GM21786 (cell line): ENCODE measurements around the gene SCARB2.

Experiments used
- ATAC-seq: cut with Tn5 transposase; IDR thresholded peaks from one replicate; pipeline ENCODE4 v1.9.1; 2021; ENCODE audit not compliant: unreplicated experiment

SCARB2 gene

DNA sequence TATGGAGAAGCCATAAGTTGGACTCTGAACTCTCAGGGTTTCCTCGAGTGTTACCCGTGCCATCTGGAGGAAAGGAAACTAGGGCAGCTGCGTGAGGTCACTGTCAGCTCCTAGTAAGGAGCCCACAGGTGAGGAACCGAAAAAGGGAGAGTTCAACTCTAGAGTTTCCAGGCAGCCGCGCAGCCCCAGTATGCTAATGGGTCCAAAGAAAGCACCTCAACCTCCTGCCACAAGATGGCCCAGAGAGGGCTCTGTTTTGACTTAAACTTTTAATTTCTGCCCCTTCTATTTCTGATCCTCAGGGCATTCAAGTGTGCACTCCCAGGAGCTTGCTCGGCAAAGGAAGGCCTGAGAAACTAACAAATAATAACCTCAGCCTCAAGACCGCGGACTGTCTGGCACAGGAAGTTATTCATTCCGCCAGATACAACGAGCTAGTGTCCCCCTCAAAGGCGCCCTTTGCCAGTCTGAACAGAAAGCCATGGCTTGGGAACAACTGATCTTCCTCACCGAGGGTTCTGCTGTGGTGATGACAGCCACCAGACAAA, 13.9 kb downstream of the SCARB2 start:
- ATAC-seq: peak; percentile 87

DNA sequence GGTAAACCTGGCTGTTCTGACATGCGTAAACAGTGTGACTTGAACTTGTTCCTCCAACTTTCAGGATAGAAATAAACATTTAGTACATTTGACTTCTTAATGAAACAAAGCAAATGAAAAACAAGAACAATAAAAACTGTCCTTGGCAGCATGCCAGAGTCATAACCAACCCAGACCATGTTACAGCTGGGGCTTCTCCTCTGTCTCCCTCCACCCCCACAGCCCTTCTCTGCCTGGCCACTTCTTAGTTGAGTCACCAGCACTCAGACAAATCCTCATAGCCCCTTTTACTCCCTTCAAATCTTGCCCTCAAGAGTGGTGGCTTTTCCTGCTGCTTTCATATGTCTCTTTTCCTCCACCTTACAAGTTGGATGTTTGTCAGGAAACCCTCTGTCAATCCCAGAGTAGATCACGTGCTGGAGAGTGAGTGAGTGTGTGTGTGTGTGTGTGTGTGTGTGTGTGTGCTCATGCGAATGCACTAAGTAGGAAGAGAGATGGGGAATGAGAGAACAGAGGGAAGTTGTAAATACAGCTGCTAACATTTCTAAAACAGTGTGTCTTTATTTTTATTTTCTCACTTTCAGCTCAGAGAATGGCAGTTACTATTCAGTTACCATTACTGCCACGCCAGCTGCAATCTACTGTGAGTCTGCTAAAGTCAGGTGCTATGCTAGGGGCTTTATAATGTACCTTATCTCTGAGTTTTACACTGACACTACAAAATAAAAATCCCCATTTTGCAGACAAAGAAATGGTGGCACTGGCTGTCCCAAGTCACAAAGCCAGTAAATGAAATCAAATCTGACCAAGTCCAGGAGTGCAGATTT, 15.0 kb downstream of the SCARB2 start:
- ATAC-seq: peak; percentile 36

DNA sequence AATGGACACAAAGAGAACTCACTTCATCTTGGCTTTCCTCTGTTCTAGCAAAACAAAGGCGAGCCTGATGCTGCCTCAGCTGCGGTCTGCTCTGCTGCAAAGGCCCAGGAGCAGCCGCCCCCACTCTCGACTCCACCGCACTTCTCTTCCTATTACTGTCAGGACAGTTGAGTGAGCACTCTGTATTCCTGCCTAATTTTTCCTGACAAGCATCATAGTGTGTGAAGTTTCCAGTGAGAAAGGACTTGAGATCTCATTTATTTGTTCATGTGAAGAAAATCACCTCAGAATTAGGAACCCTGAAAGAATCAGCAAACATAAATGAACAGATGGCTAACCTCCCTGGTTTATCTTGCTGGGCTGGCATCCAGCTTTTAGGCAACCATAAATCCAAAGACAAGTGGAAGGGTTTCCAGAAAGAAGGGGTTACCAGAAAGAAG, 15.6 kb downstream of the SCARB2 start:
- no peak for ATAC-seq

DNA sequence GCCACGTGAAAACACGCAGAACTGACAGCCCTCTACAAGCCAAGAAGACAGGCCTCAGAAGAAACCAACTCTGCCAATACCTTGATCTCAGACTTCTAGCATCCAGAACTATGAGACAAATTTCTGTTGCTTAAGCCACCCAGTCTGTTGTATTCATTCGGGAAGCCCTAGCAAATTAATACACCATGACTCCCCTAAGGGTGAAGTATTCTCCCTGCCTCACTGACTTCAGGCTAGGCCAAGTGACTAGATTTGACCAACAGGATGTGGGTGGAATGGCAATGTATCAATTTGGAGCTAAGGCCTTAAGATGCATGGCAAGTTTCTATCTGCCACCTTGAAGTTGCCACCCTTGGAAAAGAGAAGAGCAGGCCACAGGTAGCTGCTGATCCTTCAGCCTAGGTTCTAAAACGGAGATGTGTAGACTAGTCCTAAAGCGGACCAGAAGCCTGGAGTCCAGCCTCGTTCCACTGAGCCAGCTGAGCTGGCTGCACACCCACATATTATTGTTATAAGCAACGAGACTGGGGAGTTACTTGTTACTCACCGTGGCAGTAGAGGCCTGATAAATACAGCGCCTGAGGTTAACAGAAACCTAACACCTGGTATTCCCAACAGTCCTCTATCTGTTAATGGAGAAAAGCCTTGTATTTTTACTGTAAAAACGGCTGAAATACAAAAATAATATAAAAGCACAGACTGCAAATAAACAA, 16.4 kb downstream of the SCARB2 start:
- ATAC-seq: no peak

DNA sequence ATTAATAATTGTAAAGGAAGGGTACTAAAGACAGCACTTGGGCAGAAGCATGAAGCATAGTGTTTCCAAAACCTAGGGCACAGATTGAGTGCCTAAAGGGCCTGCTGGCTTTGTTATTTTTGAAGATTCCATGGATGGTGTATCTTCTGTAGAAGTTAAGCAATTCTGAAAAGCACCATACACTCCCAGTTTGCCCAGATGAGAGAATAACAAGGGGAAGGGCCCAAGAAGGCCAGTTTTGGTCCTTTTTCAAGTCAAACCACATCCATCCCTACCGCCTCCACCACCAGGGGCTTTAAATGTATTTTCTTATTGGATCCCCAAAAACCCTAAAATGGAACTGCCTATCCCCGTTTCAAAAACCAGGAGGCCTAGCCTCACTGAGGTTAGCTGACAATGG, 17.2 kb downstream of the SCARB2 start:
- no peak for ATAC-seq

DNA sequence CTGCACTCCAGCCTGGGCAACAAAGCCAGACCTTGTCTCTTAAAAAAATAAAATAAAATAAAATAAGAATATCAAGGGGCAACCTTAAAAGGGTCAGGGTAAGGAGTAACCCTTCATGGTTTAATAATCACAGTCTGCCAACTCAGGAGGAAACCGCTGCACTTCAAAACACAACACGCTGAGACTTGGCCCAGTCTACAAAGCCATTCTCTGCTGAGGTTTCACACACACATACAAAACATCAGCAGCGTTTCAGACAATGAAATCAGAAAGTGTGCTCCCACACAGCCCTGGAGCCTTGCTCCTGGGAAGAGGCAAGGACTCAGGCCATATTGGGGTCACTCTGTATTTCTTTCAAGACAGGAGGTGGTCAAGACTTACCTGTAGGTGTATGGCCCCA, 18.3 kb downstream of the SCARB2 start:
- no peak for ATAC-seq

DNA sequence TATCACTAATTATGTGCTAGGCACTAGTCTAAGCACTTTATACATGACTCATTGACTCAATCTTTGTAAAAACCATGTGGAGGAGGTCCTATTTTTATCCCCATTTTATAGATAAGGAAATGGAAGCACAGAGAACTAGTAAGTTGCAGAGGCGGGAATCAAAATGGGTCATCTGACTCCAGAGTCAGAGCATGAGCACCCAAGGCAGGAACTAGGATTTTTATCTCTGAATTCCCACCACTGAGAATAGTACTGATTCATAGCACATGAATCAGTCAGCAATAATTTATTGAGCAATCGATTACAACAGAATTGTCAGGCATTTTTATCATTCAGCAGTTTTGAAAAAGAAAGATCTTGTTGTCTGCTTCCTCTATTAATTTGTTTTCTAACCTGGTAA, 19.3 kb downstream of the SCARB2 start:
- no peak for ATAC-seq

DNA sequence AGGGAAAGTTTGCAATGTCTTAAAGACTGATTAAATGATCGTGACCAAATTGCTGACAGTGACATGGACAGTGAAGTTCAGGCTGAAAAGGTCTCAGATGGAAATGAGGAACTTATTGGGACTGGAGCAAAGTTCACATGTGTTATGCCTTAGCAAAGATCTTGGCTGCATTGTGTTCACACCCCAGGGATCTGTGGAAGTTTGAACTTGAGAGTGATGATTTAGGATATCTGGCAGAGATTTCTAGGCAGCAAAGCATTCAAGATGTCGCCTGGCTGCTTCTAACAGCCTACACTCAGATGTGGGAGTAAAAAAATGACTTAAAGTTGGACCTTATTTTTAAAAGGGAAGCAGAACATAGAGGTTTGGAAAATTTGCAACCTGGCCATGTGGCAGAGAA, 21.4 kb downstream of the SCARB2 start:
- ATAC-seq: no peak

DNA sequence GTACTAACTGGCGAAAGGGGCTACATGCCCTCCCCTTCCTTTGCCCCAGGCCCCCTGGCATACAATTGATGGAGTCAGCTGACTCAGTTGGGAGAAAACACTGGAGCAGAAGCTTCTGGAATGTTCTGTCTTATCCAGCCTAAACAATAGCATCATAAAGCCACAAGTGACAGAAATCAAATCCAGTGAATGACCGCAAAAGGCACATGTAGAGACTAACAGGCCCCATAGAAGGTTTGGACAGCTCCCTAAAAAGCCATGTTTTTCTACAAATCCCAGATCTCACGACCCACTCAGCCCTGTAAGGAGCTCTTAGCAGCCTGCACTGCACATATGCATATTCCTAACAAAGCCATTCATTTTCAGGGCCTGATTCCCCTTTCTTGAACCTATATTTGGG, 25.1 kb downstream of the SCARB2 start:
- no peak for ATAC-seq

DNA sequence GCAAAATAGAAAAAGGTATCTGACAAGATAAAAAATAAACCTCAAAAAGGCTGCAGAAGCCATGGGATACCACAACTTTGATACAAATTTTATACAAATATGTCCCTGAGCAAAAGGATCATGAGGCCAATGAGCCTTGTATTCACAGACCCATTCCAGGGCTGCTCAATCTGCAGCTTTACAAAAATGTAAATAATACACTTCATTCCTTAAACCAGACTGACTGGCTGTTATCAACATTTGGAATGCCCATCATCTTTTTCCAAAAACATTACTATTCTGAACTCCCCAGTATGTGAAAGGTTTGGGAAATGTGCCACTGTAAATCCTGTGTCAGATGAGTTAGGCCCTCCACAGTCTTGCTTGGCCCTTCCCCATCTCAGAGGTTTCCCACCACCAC, 25.5 kb downstream of the SCARB2 start:
- no peak for ATAC-seq

DNA sequence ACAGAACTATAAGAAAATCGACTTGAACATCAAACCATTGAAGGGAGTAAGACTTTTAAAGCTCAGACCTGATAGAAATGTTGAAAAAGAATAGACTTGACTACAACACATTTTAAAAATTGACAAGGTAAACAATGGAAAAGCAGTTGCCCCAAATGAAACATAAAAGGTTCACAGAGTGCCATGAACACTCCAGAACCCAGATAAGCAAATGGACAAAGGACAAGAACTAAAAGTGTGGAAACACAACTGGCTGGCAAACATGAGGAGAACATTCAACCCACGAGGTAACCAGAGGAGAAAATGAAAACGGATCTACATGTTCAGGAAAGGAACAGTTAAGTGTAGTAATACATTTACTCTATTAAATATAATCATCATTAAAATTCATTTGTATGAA, 26.5 kb downstream of the SCARB2 start:
- no peak for ATAC-seq

DNA sequence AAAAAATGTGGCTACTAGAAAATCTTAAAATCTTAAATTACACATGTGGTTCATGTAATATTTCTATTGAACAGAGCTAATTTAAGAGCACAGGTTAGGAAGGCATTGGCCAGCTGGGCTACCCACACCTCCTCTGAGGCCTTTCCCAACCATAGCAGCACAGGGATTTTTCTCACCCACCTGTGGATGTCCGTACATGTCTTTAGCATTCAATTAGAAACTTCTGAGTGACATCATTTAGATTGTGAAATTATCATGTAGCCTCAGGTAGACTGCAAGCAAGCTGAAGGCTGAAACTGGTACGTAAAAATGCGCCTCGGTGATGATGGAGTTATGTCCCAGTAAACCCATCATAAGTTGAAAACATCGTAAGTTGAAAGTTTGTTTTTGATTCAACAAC, 31.2 kb downstream of the SCARB2 start:
- ATAC-seq: no peak

DNA sequence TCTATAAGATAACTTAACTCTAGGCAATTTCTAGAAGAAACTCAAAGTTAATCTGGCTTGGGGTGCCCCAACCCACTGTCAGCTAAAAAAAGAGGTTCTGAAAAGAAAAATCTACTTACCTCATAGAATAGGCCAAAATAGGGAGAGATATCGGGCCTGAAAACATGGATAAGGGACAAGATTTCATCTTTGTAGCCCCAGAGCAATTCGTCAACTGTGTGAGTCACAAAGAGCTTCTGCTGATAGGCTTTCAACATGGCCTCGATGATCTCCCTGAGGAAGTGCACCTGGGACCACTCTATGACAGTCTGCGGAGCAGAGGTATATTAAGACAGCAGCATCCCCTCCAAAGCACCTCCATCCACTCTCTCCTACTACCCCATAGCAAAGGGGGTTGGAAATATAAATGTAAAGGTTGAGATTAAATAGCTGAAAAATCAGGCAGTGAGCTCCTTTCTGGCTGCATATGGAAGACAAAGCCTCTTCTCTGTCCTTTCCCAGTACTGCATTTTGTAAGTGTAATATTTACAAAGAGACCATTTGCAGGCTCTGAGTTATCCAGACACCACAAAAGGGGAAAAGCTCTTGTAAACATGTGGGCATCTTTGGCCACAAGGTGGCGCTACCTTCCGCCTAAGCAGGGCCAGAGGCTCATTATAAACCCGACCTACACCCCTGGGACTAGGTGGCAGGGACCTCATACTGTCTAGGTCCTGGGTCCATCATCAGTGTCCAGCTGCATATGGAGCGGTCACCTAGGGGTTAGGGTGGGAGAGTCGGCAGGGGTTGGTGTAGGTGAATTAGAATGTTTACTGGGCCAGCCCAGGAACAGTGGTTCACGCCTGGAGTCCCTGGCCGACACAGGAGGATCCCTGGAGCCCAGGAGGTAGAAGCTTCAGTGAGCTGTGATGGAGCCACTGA, 34.0 kb downstream of the SCARB2 start:
- ATAC-seq: peak; percentile 90

DNA sequence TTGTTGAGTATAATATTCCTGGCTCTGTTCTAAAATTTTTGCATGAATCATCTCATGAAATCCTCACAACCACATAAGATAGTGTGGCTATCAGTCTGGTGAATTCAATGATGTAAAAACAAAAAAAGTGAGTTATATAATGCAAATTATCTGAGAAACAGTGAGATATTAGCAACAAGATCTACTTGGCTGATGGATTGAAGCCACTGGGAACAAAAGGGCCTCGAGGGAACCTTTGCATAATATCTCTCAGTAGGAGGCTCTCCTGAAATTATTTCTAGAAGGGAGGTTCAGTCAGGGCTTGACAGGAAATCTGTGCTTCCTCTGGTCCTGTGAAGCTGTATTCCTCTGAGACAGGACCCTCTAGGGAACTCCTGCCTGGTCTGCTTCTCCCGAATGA, 35.3 kb downstream of the SCARB2 start:
- ATAC-seq: no peak

DNA sequence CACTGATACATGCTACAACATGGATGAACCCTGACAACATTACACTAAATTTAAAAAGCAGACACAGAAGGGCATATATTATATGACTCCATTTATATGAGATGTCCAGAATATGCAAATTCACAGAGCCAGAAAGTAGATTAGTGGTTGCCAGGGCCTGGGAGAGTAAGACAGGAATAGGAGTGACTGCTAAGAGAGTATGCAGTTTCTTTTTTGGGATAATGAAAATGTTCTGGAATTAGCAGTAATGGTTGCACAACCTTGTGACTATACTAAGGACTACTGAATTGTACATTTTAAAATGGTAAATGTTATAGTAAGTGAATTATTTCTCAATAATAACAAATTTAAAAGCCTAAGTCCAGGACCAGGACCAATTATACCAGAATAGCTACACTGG, 35.9 kb downstream of the SCARB2 start:
- no peak for ATAC-seq

DNA sequence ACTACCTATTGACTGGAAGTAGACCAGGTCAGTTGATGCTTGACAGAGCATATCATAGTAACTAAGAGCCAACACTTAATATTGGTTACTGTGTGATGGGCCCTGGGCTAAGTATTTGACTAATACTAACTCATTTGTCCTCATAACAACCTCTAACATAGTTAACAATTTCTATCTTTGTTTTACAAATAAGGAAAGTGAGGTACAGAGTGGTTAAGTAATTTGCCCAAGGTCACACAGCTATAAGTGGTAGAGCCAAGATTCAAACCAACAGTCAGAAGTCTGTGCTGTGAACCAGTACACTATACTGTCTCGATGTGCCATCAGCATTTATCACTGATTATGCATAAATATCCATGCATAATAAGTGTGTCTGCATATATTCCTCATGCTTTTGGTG, 38.3 kb downstream of the SCARB2 start:
- no peak for ATAC-seq

DNA sequence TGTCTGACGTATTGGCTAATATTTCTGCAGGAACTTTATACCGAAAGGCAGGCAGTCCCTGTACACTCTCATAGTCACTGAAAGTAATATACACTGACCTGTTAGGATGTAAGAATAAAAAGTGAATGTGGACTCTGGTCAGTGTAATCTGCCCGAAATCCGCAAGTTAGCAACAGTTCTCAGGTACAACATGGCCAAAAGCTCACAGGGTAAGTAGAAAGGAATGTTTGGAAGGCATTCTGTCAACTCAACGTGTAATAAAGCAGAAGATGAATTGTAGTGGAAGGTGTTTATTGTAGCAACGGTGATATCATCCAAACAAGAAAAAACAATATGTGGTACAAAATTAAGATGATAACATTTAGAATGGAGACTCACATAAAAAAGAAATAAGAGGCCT, 39.4 kb downstream of the SCARB2 start:
- ATAC-seq: no peak

DNA sequence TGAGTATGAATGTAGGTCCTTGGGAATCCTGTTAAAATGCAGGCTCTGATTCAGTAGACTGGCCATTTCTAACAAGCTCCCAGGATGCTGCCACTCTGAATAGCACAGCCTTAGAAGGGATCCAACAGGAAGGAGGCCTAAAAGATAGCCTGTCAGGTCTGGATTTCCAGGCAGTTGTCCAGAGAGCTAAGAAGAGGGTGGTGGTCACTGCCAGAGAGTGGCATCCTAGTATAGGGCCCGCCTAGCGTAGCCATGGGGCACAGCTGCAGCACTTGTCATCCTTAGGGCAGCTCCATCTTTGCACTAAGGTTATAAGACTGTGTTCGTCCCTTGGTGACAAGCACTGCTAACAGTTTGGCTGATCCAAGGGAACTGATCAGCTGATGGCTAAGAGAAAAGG, 44.9 kb downstream of the SCARB2 start:
- ATAC-seq: no peak

DNA sequence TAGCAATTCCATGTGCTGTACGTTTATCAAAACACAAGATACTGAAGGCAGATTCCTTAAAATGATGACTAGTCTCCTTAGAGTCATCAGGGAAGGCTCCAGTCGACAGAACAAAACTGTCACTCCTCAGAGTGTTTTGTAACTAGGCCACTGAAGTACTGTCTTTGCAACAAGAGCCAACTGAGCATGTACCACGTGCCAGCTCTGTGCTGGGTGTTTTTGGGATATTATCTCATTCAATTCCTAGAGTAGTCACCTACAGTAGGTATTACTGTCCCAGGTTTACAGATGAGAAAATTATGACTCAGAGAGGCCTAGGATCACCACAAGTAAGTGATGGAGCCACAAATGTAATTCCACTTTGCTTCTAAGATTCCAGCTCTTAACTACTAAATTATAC, 47.1 kb downstream of the SCARB2 start:
- ATAC-seq: no peak

DNA sequence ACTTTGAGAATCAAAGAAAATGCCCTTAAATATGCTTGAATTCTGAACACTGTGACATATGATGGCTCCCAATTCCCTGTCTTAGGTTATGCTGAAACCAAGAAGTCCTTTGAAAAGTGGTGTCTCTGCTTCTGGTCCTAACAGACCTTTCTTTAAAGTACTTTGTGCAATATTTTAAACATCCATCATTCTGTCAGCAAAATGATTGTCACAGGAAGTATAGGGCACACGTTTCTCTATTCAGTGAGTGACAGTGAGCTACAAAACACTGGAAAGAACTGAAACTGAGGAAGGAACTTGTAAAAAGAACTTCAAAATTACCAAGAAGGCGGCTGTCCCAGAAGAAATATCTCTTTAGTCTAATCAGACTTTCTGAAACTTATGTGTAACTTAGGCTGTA, 53.3 kb downstream of the SCARB2 start:
- ATAC-seq: no peak

DNA sequence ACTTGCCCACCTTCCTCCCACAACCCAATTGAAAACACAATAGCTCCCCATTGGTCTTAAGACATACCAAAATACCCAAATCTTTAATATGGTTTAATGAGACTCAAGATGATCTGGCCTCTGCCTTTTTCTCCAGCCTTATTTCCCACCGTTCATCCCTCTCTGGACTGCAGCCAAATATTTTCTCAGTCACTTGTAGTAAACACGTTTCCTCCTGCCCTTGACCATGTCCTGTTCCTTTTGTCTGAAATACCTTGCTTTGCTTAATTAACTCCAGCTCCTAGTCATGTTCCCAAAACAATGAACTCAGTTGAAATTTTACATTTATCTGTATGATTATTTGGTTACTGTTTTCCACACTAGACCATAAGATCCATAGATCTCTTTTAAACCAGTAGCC, 57.0 kb downstream of the SCARB2 start:
- ATAC-seq: no peak
